Astrocyte (in vitro differentiated cells and primary cell): Measurements from ENCODE around the gene ZNF526. TPM values are rescaled to one million over a fixed set of nuclear protein-coding genes. Genes with fewer than 3 reads are reported as not detected.

Source experiments
- DNase-seq: peaks from one replicate; pipeline ENCODE4 v3.0.0-alpha.2; 2010; ENCODE audit warnings: low read depth
- FAIRE-seq: peaks from 2 replicates; lab custom pipeline; 2011; peaks lifted over from hg19 to GRCh38; lab: Jason Lieb, UNC
- H2AFZ ChIP-seq: 2 replicates; pipeline ENCODE4 v1.6.0; 2012; ENCODE audit warnings: low read depth, low read length, inconsistent platforms
- H3K27ac ChIP-seq: 2 replicates; pipeline ENCODE4 v1.5.1; 2011; ENCODE audit warnings: low read depth, low read length, inconsistent platforms
- H3K27me3 ChIP-seq: 2 replicates; pipeline ENCODE4 v1.6.0; 2011; ENCODE audit warnings: low read length, inconsistent platforms; ENCODE audit not compliant: insufficient read depth
- H3K36me3 ChIP-seq: 2 replicates; pipeline ENCODE4 v1.5.1; 2011; ENCODE audit warnings: low read length, inconsistent platforms; ENCODE audit not compliant: insufficient read depth
- H3K4me1 ChIP-seq: 2 replicates; pipeline ENCODE4 v1.5.1; 2011; ENCODE audit warnings: low read length, inconsistent platforms; ENCODE audit not compliant: insufficient read depth
- H3K4me2 ChIP-seq: 2 replicates; pipeline ENCODE4 v1.6.0; 2012; ENCODE audit warnings: low read length, inconsistent platforms
- H3K4me3 ChIP-seq: 2 replicates; pipeline ENCODE4 v1.5.1; 2011; ENCODE audit warnings: low read depth, mild to moderate bottlenecking, low read length, inconsistent platforms; ENCODE audit not compliant: insufficient read depth
- H3K79me2 ChIP-seq: 2 replicates; pipeline ENCODE4 v1.6.0; 2012; ENCODE audit warnings: mild to moderate bottlenecking, low read length, inconsistent platforms; ENCODE audit not compliant: insufficient read depth
- H3K9ac ChIP-seq: 2 replicates; pipeline ENCODE4 v1.6.0; 2012; ENCODE audit warnings: mild to moderate bottlenecking, low read length, inconsistent platforms
- H3K9me3 ChIP-seq: 2 replicates; pipeline ENCODE4 v1.5.1; 2012; ENCODE audit warnings: low read depth, mild to moderate bottlenecking, low read length, inconsistent platforms; ENCODE audit not compliant: insufficient read depth
- H4K20me1 ChIP-seq: 2 replicates; pipeline ENCODE4 v1.6.0; 2012; ENCODE audit warnings: low read length, inconsistent platforms; ENCODE audit not compliant: insufficient read depth
- H3K27ac Mint-ChIP-seq: one replicate; pipeline ENCODE4 v1.8.0; 2021; ENCODE audit warnings: mild to moderate bottlenecking, mixed read lengths; ENCODE audit not compliant: unreplicated experiment
- H3K27me3 Mint-ChIP-seq: one replicate; pipeline ENCODE4 v1.8.0; 2021; ENCODE audit warnings: low read depth, mixed read lengths; ENCODE audit not compliant: unreplicated experiment
- H3K36me3 Mint-ChIP-seq: one replicate; pipeline ENCODE4 v1.8.0; 2021; ENCODE audit warnings: low read depth, mixed read lengths; ENCODE audit not compliant: unreplicated experiment
- H3K4me1 Mint-ChIP-seq: one replicate; pipeline ENCODE4 v1.8.0; 2021; ENCODE audit warnings: low read depth, mixed read lengths; ENCODE audit not compliant: unreplicated experiment
- H3K4me3 Mint-ChIP-seq: one replicate; pipeline ENCODE4 v1.8.0; 2021; ENCODE audit warnings: mild to moderate bottlenecking, moderate library complexity, mixed read lengths; ENCODE audit not compliant: unreplicated experiment
- H3K9me3 Mint-ChIP-seq: one replicate; pipeline ENCODE4 v1.8.0; 2021; ENCODE audit warnings: mild to moderate bottlenecking, mixed read lengths; ENCODE audit not compliant: unreplicated experiment
- CTCF ChIP-seq: IDR thresholded peaks from 2 replicates; pipeline ENCODE4 v1.5.1; 2011; ENCODE audit warnings: low read depth, mild to moderate bottlenecking, inconsistent platforms, low read length, moderate library complexity; ENCODE audit not compliant: insufficient read depth
- EZH2 ChIP-seq: IDR thresholded peaks from 2 replicates; pipeline ENCODE4 v1.6.1; 2012; ENCODE audit warnings: mild to moderate bottlenecking, low read length, inconsistent platforms; ENCODE audit not compliant: insufficient read depth
- total RNA-seq: library from RNA; stranded (reverse); gene quantifications from 2 replicates; pipeline ENCODE4 v1.2.1, GENCODE V29; 2021

The ZNF526 gene
- total RNA-seq, 1 donor from 2014 or later, result 20.2 TPM

GRCh38 chr19:42229855-42230351 is 9.8 kb downstream of the ZNF526 start:
- H4K20me1 ChIP-seq, result peaks cover 94% of the 10 kb centered on the region
- H3K4me1 ChIP-seq, result peaks cover 8% of the 10 kb centered on the region
- H3K4me3 ChIP-seq, result no peak overlapping the region
- Mint-ChIP-seq H3K27me3 (no peaks in the 10 kb centered on the region), H3K36me3 (peaks cover 37% of the 10 kb centered on the region), H3K9me3 (no peaks in the 10 kb centered on the region), H3K4me3 (peak overlapping the region; percentile 5), H3K4me1 (peaks cover 15% of the 10 kb centered on the region), H3K27ac (peak overlapping the region; percentile 69)
- no peak overlapping the region for H3K9ac ChIP-seq
- no peak overlapping the region for H3K27ac ChIP-seq
- H3K36me3 ChIP-seq, result peaks cover 43% of the 10 kb centered on the region
- peaks cover 67% of the 10 kb centered on the region for H3K79me2 ChIP-seq
- no peak overlapping the region for H3K4me2 ChIP-seq
- DNase-seq, result no peak
- no peaks in the 10 kb centered on the region for H3K27me3 ChIP-seq
- no peak for TF ChIP-seq CTCF
- TF ChIP-seq EZH2, result no peak
- no peak for FAIRE-seq
- no peak overlapping the region for H2AFZ ChIP-seq
- H3K9me3 ChIP-seq, result no peaks in the 10 kb centered on the region

- Mint-ChIP-seq H3K4me3 (no peak overlapping the region), H3K4me1 (peaks cover 15% of the 10 kb centered on the region), H3K27ac (no peak overlapping the region), H3K36me3 (peaks cover 41% of the 10 kb centered on the region), H3K27me3 (no peaks in the 10 kb centered on the region), H3K9me3 (no peaks in the 10 kb centered on the region)
- peaks cover 8% of the 10 kb centered on the region for H3K4me1 ChIP-seq
- no peak overlapping the region for H3K4me3 ChIP-seq
- DNase-seq (no peak), FAIRE-seq (no peak)
- H2AFZ ChIP-seq, result no peak overlapping the region
- H3K27ac ChIP-seq, result no peak overlapping the region
- H4K20me1 ChIP-seq, result peaks cover 93% of the 10 kb centered on the region
- no peak overlapping the region for H3K9ac ChIP-seq
- no peaks in the 10 kb centered on the region for H3K27me3 ChIP-seq
- H3K36me3 ChIP-seq, result peaks cover 46% of the 10 kb centered on the region
- H3K79me2 ChIP-seq, result peaks cover 61% of the 10 kb centered on the region
- TF ChIP-seq EZH2, result no peak
- no peak for TF ChIP-seq CTCF
- no peaks in the 10 kb centered on the region for H3K9me3 ChIP-seq
- no peak overlapping the region for H3K4me2 ChIP-seq
Observed at GRCh38 chr19:42230571-42230970, 10.5 kb downstream of the ZNF526 start.

- Histone ChIP-seq H3K4me2 (no peak overlapping the region), H2AFZ (no peak overlapping the region), H3K9ac (no peak overlapping the region), H3K9me3 (no peaks in the 10 kb centered on the region), H3K4me1 (no peaks in the 10 kb centered on the region), H4K20me1 (peaks cover 85% of the 10 kb centered on the region), H3K4me3 (no peak overlapping the region), H3K79me2 (peaks cover 55% of the 10 kb centered on the region), H3K27me3 (no peaks in the 10 kb centered on the region), H3K27ac (no peak overlapping the region), H3K36me3 (peaks cover 42% of the 10 kb centered on the region)
- H3K4me1 Mint-ChIP-seq, result peaks cover 7% of the 10 kb centered on the region
- H3K4me3 Mint-ChIP-seq, result no peak overlapping the region
- FAIRE-seq (no peak), DNase-seq (no peak)
- no peaks in the 10 kb centered on the region for H3K9me3 Mint-ChIP-seq
- H3K27ac Mint-ChIP-seq, result no peak overlapping the region
- TF ChIP-seq EZH2 (no peak), CTCF (no peak)
- H3K27me3 Mint-ChIP-seq, result no peaks in the 10 kb centered on the region
- peaks cover 38% of the 10 kb centered on the region for H3K36me3 Mint-ChIP-seq
Observed at GRCh38 chr19:42232435-42232834, 12.3 kb downstream of the ZNF526 start.
